Activated T-cell treated with anti-CD3 and anti-CD28 coated beads for 1 hour (primary cell): ENCODE results near the gene SLC24A3.

Experiments
- DNase-seq: peaks from one replicate; pipeline ENCODE4 v3.0.0-alpha.2; 2020; ENCODE audit warnings: low read depth

The SLC24A3 gene

GRCh38 chr20:19502169-19502568 lies 289.7 kb downstream of the SLC24A3 start:
- DNase-seq: no peak

GRCh38 chr20:19504251-19504650 lies 291.8 kb downstream of the SLC24A3 start:
- DNase-seq: no peak

GRCh38 chr20:19506021-19506420 lies 293.6 kb downstream of the SLC24A3 start:
- DNase-seq: no peak

- DNase-seq: no peak
Measured at GRCh38 chr20:19508449-19508848, 296.0 kb downstream of the SLC24A3 start.

DNA sequence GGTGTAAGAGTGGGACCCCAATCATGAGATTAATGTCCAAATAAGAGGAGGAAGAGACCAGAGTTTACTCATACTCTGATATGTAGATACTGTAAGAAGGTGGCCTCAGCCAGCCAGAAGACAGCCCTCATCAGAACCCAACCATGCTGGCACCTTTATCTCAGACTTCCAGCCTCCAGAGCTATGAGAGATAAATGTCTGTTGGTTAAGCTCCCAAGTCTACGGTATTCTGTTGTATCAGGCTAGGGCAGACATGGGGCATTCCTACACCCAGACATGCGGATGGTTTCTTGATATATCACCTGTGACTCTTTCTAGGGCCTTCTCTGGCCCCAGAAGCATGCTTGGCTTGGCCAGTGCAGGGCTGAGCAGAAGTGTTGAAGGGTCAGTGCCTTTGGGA lies 298.2 kb downstream of the SLC24A3 start:
- DNase-seq: no peak

GRCh38 chr20:19511931-19512330 lies 299.5 kb downstream of the SLC24A3 start:
- no peak for DNase-seq

DNA sequence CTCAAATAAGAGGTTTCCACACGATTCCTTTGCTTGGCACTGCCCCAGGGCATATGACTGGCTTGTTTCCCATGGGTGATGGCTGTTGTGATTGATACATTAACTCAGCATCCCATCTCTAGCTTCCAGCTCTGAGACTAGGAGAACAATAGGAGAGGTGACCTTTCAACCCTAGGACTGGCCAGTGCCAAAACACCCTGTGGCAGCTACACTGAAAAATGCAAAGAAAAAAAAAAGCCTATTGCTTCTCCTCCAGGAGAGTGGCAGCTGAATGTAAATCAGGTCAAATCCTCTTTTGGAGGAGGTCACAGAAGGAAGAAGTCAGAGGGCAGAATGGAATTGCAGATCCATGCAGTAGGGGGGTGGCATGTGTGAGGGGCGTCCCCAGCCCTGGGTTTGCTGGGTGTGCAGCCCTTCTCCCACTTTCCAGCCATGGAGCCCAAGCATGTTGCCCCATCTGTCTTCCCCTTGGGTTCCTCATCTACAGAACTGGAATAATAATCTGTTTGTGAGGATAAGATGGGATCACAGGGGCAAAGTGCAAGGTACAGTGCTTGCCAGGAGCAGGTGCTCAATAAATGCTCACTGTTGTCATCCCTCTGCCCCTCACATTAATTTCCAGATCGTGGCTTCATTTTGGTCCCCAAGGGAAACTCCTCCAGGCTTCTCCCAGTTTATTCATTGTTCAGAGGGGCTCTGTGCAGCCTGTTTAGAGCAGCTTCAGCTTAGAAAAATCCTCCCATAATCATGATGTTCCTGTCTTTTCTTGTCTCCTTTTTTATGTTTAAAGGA lies 300.6 kb downstream of the SLC24A3 start:
- DNase-seq: no peak

DNA sequence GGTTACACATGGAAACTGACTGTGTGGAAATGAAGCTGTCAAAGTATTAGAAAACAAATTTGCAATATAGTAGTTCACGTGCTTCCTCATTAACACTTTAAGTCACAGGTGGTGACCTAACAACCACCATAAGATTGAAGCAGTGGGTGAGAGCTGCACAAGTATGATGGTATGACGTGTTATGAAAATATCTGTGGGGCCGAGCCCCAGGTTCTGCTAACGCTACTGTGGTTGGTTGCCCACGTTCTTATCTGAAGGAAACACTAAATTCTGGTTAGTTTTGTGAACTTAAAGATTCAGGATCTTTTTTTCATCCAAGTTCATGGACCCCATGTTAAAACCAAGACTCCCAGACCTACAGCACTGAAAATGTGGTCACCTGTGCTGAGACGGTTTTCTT lies 302.6 kb downstream of the SLC24A3 start:
- no peak for DNase-seq

- no peak for DNase-seq
Measured at GRCh38 chr20:19519466-19519865, 307.0 kb downstream of the SLC24A3 start.

GRCh38 chr20:19520261-19520660 lies 307.8 kb downstream of the SLC24A3 start:
- DNase-seq: no peak

GRCh38 chr20:19522071-19522801 lies 309.8 kb downstream of the SLC24A3 start:
- DNase-seq: no peak

GRCh38 chr20:19522836-19523590 lies 310.6 kb downstream of the SLC24A3 start:
- DNase-seq: no peak

DNA sequence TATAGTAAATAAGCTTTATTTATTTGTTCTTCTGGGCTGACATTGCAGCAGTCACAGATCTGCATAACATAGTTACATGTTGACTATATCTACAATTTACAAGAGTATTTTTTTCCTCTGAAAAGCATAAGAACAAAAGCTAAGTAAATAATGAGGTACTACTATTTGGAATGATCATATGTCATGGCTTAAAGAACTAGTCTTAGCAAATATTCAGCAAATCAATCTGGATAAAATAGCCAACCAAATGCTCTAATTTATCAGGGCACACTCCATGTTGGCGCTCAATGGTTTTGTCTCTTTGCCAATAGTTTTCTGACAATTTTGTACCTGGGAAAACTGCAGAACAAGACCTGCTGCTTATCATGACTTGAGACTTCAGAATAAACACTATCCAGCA lies 312.2 kb downstream of the SLC24A3 start:
- no peak for DNase-seq

DNA sequence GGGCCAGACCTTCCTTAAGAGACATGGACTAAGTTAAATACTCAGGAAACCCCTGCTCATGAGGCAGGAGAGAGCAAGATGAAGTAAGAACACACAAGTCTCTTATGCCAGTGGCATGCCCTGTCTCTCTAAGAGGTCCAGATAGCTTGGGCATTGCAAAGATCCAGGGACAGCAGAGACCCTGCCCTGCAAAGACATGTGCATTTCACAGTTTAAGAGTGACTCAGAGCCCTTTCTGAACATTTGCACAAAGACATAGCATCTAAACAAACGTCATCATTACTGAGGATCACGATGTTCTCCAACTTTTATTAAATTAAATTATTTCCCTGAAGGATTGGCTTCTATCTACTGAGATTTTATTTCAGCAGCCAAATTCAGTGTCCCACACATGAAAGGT lies 315.1 kb downstream of the SLC24A3 start:
- DNase-seq: no peak

DNA sequence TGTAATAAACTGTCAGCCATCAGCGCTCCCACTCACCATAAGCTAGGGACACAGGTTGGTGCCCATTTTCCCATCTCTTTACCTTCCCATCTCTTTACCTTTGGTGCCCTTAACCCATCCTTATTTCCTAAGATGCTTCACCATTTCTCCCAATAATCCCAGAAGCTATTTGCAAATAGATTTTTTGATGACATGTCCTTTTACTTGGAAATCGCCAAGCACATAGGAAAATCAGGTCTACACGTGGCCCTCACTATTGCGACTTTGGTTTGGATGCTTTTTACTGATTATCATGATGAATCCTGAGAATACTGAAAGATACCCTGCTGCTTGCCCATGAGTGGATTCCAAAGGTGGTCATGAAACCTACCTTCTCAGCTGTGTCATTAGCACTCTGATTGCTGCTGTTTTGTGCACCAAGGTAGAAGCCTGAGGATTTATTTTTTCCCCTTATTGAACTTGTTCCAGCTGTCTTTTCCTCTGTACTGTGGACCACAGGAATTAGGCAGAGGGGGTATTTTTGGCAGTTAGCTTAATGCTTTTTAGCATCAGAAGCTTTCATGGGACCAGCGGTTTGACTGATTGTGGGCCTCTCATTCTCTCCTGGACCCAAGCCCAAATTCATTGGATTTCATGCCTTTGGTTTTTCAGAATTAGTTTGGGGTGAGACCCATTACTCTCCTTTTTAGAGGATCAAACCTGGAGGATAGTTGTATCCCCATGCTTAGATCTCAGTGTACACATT lies 316.0 kb downstream of the SLC24A3 start:
- no peak for DNase-seq

DNA sequence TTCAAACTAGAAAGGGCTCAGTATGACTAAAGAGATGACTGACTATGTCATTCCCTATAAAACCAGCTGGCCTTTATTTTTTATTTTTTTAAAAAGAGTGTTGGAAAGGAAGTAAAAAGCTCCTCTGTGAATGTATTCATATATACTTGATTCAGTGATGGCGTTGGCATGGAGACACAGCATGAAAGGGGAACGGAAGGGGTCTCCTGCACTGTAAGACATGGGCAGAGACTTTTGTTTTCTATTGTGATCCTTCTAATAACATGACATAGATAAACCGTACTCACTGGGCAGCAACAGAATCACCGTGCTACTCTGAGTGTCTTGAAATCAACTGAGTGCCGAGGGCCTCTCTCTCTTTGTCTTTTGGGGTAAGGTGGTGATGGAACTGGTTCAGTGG lies 317.6 kb downstream of the SLC24A3 start:
- no peak for DNase-seq

DNA sequence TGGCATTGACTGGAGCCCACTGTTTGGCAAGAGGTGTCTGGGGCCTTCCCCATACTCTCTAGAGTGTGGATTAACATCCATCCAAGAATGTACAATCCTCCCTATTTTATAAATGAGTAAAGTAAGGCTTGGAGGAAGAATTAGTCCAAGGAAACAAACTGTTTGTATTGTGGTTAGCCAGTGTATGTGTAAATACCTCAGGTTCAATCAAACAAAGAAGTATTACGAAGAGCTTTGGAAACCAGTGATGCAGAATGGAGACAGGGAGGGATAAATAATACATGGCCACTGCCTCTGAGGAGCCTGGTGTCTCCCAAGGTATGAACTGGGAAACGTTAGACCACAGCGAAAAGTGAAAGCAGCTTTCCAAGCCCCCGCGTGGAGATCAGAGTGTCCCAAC lies 319.0 kb downstream of the SLC24A3 start:
- DNase-seq: no peak

- DNase-seq: no peak
Measured at GRCh38 chr20:19538556-19538955, 326.1 kb downstream of the SLC24A3 start.

- DNase-seq: no peak
Measured at GRCh38 chr20:19539191-19539590, 326.7 kb downstream of the SLC24A3 start.

DNA sequence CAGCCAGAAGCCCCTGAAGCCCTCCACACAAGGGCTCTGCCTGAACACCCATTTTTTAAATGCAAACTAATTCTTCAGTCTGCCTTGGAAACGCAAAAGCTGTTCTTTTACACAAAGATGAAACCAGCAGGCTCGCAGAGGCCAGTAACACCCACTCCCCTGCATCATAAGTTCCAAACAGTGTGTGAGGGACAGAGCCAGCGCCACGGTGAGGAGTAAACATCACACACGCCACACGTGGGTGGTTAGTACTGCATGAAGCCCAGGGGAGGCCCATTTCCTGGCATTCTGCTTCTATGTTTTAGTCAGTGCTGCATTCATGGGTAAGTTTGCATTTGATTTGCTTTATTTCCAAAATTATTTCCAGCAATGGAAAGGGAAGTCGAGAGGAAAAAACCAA lies 327.9 kb downstream of the SLC24A3 start:
- no peak for DNase-seq

GRCh38 chr20:19543101-19543500 lies 330.7 kb downstream of the SLC24A3 start:
- DNase-seq: no peak

DNA sequence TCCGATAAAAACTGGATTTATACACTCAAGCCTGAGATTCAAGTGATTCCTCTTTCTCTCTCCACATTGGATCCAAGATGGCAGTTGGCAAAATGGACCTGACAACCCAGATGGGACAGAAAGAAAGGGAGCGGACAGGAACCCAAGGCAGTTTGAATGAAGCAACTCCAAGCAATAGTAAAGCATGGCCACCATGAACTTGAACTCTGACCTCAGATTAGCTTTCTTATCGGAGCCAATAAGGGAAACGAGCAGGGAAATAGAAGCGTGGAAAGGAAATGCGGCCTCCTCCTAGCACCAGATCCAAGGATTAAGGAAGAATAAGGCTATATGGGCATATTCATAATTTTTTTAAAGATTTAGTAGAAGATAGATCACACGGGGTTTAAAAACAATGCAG lies 332.2 kb downstream of the SLC24A3 start:
- DNase-seq: no peak
